Right lung (tissue), 5 donors: ENCODE measurements around the gene TBC1D2B. TPM values are rescaled to one million over a fixed set of nuclear protein-coding genes. Genes with fewer than 3 reads are reported as not detected.
"Not testable (repeated sequence)": the region's sequence is repeated elsewhere in the genome, so short reads cannot be mapped to it uniquely, and the experiment has no call there.

Experiments
- DNase-seq, 2 donors: peaks; one replicate each; pipeline ENCODE4 v3.0.0-alpha.2; 2013
- polyA plus RNA-seq, 5 donors: library from polyadenylated mRNA; unstranded; fragments of 120-200 nt; gene quantifications; one replicate each; pipeline versions ENCODE4 v1.2.1 to v1.2.3, GENCODE V29; 2013; ENCODE audit warnings: inconsistent platforms in 1 of 5, low replicate concordance in 1 of 5; ENCODE audit not compliant: insufficient read length in 5 of 5, insufficient read depth in 1 of 5

Gene TBC1D2B
- polyA plus RNA-seq, 5 donors, result 39.5 to 48.7 (median 40.9) TPM

DNA sequence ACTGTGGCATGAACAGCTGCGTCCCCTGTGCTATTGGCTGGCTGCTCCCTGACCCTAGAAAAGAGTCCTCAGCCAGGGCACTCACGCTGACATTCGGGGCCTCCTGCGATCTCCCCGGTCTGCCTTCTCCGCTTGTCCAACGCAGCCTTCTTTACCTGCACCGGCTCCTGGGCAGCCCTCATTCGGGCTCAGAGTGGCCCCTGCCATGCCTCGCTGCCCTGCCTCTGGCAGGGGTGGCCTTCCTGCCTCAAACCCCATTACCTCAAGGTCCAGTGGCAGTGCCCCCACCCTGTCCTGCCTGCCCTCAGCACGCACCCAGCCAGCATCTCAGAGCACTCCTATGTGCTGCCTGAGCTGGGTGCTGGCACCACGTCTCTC lies 86.5 kb downstream of the TBC1D2B start:
- DNase-seq, result no peak

DNA sequence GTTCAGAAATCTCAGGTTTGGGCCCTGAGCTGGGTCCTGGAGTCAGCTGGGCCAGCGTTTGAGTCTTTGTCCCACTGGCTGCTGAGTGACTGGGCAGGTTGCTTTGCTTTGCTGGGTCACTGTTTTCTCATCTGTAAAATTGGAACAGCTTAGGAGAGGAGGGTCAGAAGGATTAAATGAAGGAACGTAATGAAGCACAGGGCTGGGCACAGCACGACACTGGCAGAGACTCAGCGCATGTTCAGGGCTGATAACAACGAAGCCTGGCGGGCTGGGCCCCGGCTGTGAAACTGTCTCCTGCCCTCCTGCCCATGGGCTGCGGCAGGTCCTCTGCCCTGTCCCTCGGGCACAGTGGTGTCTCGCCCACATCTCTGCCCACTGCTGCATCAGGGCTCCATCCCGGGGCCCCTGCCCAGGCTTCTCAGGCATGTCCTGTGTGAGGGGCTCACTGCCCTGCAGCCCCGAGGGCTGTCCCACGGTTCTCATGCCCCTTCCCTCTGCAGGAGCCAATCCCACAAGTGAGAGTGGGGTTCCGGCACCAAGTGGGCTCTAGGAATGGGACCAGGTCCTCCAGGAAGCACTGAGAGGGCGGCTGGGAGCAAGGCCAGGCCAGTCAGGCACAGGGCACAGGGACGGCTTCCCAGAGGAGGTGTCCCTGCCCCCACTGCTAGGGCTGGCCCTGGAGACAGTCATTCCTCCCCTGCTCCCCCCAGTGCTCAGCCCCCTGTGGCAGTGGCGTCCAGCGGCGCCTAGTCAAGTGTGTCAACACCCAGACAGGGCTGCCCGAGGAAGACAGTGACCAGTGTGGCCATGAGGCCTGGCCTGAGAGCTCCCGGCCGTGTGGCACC lies 88.0 kb downstream of the TBC1D2B start:
- no peak for DNase-seq

DNA sequence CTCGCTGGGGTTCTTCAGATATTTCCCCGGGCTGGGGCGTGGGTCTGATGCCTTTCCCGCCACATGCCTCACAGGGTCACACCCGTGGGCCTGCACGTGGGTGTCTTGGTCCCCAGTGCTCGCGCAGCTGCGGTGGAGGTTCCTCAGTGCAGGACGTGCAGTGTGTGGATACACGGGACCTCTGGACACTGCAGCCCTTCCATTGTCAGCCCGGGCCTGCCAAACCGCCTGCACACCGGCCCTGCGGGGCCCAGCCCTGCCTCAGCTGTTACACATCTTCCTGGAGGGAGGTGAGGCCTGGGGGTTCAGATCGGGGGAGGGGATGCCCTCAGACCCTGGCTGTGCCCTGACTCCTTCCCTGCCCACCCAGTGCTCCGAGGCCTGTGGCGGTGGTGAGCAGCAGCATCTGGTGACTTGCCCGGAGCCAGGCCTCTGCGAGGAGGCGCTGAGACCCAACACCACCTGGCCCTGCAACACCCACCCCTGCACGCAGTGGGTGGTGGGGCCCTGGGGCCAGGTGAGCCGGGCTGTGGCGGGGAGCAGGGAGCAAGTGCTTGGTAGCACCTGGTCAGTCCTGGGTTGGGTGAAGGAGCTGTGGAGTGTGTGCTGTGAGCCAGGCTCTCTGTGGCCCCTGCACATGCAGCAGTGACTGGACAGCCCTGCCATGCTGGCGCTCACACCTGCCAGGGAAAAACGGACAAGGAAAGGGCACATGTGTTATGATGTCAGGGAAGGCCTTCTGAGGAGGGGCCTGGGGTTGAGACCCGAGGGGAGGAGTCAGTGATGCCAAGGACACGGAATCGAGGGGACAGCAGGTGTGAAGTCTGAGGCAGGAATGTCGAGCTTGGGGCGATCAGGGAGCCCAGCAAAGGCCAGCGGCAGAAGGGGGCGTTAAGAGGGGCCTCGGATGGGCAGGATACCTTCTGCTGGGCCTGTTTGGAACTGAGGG lies 88.9 kb downstream of the TBC1D2B start:
- no peak for DNase-seq

DNA sequence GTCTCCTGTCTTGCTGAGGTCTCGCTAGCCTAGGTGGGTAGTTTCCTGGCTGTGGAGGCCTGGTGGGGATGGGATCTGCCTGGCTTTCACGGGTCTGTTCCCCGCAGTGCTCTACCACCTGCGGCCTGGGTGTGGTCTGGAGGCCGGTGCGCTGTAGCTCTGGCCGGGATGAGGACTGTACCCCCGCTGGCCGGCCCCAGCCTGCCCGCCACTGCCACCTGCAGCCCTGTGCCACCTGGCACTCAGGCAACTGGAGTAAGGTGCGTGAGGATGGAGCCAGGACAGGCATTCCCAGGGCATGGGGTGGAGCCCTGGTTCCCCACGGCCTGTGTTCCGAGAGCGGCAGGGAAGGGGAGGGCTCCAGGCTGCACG lies 89.8 kb downstream of the TBC1D2B start:
- not testable (repeated sequence) for DNase-seq

DNA sequence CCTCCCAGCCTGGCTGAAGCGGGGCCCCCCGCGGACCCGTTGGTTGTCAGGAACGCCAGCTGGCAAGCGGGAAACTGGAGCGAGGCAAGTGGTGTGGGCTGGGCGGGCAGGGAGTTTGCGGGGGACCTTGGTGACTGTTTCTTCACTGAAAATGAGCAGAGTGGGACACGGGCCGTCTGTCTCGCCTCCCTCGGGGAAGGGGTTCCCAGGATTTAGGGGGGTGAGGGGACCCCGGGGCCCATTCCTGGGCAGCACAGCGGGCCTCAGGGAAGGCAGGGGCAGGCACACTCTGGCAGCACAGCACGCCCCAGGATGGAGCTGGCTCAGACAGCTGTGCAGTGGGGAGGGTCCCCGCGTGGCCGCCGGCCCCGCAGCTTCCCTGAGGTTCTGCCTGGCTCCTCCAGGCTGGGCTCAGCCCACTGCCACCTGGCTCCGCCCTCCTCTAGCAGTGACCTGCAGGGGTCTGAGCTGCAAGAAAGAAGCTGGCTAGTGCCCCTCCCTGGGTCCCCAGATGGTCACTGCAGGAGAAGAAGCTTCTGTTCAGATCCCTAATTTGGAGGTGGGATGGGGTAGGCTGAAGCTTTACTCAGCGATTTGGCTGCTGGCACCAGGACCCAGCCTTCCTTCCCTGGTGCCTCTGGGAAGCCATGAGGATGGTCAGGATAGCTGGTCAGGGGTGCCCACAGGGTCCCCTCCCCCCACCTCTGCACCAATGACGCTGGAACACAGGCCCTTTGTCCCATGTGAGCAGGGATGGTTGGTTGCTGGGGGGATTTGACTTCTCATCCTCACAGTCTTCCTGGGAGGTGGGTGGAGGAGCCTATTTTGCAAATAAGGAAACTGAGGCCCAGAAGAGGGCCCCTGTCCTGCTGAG lies 90.4 kb downstream of the TBC1D2B start:
- peak in 1 of 2 donors; percentile 42 for DNase-seq

DNA sequence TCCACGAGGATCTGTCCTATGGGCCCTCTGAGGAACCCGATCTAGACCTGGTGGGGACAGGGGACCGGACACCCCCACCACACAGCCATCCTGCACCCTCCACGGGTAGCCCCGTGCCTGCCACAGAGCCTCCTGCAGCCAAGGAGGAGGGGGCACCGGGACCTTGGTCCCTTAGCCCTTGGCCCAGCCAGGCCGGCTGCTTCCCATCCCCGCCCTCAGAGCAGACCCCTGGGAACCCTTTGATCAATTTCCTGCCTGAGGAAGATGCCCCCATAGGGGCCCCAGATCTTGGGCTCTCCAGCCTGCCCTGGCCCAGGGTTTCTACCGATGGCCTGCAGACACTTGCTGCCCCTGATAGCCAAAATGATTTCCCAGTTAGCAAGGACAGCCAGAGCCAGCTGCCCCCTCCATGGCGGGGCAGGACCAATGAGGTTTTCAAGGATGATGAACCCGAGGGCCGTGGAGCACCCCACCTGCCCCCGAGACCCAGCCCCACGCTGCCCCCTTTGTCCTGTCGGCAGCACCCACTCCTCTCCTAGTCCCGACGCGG lies 91.5 kb downstream of the TBC1D2B start:
- DNase-seq, result no peak

DNA sequence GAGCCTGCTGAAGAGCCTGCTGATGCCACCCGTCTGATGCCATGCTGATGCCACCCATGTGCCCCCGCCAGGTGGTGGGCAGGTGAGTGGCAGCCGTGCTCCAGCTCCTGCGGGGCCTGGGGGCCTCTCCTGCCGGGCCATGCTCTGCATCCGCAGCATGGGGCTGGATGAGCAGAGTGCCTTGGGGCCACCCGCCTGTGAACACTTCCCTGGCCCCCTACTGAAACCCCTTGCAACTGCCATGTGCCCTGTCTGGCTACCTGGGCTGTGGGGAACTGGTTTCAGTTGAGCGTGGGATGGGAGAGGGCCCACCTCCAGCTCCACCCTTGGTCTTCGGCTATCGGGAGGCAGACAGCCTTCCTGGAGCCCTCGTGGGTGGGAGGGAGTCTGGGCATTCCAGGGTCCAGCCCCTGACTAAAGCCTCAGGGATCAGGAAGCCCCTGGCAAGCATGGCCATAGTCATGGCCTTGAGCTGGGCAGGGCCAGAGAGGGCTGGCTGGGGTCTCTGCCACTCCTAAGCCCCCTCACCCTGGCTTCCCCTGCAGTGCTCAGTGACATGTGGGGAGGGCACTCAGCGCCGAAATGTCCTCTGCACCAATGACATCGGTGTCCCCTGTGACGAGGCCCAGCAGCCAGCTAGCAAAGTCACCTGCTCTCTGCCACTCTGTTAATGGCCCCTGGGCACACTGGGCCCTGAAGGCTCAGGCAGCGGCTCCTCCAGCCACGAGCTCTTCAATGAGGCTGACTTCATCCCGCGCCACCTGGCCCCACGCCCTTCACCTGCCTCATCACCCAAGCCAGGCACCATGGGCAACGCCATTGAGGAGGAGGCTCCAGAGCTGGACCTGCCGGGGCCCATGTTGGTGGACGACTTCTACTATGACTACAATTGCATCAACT lies 92.2 kb downstream of the TBC1D2B start:
- DNase-seq, result no peak

DNA sequence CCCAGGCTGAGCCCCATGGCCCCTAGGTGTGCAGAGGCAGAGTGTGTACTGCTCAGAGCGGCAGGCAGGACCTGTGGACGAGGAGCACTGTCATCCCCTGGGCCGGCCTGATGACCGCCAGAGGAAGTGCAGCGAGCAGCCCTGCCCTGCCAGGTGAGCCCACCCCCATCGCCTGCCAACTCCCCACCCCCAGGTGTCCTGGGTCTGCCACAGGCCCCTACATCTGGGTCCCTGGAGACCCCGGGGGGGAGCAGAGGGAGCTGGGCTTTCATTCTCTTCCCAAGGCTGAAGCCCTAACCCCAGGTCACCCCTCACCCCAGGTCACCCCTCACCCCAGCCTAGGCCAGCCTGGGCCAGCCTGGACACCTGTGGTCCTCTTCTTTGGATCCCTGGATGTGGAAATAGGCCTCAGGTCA lies 93.1 kb downstream of the TBC1D2B start:
- DNase-seq, result no peak

DNA sequence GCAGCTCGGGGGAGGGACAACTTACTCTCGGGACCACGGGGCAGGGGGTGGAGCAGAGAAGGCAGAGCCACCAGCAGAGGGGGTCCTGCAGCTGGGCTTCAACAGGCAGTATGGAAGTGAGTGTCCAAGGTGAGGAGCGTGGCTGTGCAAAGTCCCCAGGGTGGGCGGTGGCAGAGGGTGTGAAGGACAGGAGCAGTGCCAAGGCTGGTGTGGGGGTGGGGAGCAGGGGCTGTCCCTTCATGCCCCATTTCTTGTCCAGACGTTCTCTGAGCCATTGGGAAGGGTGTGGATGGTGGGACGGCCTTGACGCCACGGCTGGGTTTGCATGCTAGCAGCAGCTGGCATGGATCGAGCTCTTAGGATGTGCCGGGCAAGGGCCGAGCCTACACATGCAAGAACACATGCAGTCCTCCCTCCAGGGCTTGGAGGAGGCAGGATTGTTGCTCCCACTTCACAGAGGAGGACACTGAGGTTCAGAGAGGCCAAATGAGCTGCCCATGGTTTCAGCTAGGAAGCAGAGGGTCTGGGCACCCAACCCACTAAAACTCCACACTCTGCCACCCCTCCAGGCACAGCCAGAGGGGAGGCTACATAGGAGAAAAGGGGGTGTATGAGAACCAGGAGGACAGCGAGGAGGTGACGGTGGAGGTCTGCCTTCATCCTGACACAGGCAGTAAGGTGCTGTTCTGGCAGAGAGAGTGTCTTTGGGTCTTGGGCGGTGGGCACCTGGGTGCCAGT lies 93.6 kb downstream of the TBC1D2B start:
- no peak for DNase-seq

DNA sequence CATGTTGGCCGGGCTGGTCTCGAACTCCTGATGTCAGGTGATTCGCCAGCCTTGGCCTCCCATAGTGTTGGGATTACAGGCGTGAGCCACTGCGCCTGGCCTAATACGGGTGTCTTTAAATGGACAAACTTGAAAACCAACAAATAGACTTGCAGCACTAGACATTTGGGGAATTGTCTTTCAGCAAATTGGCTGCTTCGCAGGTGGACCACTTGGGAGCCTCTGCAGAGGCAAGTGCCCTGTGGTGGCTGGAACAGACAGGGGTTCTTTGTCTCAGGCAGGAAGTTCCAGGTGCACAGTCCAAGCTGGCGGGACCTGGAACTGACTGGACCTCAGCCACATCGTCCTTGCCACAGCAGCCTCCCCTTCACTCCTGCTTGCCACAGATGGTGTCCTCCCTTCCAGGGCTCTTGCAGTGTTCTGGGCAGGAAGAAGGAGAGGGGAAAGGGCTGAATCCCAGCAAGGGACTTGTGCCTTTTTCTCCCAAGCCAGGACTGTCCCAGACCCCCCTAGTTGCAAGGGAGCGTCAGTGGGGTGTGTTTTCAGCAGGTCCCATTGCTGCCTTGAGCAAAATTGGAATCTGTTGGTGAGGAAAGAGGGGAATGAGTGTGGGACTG lies 94.3 kb downstream of the TBC1D2B start:
- DNase-seq, result no peak

DNA sequence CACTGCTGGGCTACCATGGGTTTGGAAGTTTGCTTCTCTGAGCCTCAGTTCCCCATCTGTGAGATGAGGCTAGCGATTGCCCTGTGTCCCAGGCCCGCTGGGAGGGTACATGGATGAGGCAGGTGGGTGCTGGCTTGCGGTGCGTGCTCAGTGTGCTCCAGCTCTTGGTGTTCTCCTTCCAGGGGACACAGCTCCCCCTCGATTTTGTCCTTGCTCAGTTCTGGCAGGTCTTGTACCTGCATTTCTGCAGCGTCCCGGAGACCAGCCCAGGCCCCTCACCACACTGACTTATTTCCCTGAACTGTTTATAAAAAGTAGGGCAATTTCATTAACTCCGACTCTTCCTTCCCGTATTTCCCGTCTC lies 95.4 kb downstream of the TBC1D2B start:
- no peak for DNase-seq

DNA sequence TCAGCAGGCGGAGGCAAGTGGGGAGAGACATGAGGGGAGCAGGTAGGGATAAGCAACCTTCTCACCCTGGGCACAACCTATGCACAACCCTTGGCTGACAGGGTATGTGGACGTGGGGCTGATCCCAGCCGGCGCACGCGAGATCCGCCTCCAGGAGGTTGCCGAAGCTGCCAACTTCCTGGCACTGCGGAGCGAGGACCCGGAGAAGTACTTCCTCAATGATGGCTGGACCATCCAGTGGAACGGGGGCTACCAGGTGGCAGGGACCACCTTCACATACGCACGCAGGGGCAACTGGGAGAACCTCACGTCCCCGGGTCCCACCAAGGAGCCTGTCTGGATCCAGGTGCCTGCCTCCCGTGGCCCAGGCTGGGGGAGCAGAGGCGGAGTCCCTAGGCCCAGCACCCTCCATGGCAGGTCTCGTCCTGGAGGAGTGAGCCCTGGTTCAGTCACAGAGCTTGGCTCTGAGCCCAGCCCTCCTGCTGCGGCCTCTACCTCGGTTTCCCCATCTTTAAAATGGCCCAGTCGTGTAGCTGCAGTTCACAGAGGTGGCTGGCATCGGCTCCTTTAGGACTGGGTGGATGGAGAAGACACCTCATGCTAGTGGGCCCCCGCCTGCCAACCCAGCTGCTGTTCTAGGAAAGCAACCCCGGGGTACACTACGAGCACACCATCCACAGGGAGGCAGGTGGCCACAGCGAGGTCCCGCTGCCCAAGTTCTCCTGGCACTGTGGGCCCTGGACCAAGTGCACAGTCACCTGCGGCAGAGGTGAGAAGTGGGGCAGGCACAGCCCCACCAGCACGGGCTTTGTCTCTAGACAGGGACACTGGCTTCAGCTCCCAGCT lies 96.0 kb downstream of the TBC1D2B start:
- DNase-seq, result no peak

DNA sequence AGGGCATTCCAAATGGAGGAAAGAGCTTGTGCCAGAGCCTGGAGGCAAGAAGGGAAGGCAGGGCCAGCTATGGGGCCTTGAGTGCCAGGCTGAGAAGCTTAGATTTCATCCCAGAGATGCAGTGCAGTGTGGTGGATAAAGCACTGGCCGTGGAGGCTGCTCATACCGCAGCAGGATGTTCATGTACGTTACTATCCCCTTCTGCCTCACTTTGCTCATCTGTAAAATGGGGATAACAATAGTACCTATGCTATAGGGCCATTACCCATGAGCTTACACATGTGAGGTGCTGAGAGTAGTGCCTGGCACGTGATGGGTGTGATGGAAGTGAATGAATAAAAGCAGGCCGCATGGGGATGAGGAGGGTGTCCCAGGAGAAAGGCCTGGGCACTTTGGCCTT lies 96.8 kb downstream of the TBC1D2B start:
- DNase-seq, result not testable (repeated sequence)

DNA sequence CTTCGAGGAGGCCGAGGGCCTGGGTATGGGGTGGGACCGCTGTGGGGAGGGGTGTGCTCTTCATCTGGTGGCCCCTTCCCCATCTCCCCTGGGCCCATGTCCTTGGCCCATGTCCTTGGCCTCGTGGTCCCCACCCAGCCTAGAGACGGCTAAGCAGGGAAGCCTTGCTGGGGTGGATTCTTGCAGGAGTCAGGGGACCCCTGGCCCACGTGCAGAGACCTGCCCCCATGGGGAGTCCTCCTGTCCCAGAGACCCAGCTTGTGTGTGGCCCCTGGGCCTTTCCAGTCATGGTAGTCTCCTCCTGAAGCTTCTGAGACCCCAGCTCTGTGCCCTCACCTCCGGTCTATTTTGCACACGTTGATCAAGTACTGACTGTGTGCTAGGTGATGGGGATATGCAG lies 97.4 kb downstream of the TBC1D2B start:
- DNase-seq, result no peak

DNA sequence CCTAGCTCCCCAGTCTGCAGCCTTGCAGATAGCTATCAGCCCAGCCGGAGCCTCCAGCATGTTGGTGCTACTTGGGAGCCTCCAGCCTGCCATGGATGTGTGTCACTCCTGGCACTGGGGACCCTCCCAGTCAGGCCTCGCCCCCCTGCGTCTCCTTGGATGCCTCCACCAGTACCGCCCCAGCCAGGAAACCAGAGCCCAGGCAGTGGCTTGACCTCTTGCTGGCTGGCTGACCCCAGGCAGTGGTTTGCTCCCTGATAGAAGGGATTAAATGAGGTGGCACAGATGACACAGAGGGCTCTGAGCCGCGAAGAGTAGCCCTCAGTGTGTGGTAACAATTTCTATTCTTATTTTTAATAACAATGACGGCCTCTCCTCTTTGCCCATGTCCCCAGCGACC lies 98.4 kb downstream of the TBC1D2B start:
- not testable (repeated sequence) for DNase-seq

DNA sequence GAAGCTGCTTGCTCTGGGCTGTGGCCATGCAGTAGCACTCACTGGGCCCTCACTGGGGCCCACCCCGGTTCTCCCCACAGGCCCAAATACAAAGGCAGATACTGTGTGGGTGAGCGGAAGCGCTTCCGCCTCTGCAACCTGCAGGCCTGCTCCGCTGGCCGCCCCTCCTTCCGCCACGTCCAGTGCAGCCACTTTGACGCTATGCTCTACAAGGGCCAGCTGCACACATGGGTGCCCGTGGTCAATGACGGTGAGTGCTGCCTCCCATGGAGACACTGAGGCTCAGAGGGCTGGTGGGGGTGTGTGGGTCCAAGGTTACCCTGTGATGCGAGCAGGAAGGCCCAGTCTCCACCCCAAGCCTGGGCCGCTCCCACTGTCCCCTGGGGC lies 98.8 kb downstream of the TBC1D2B start:
- DNase-seq, result not testable (repeated sequence)

DNA sequence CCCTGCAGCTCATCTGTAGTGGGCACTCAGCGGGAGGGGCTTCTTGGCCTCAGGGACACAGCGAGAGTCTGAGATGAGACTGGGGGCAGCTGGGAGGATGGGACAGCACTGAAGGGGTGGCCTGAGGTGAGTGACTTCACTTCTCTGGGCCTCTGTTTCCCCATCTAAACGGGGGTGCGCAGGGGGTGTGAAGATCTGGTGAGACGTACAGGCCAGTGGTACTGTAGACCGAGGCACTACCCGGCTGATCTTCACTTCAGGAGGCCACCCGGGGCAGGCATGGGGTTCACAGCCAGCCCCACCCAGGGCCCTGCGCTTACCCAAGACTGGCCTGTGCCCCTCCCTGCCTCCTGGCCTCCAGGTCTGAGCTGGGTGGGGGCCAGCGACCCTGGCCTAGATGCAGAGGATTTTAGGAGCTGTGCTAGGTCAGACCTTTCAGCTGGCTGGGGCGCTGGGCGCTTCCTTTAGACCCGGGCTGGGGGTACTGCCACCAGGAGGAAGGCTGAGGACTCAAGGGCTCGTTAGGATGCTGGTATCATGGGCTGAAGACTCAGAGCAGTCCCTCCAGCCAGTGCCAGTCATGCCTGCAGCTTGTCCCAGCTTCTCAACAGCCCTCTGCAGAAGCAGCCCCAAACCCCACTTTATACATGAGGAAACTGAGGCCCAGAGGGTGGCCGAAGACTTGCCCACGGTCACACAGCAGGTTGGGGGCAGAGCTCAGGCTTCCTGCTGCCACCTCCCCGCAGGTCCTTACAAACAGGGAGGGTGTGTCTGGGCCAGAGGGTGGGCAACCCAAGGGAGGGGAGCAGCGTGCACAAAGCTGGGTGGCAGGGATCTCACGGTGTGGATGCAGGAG lies 99.4 kb downstream of the TBC1D2B start:
- DNase-seq, result not testable (repeated sequence)
